ENCODE results near the gene C12orf76. TPM values are rescaled to one million over a fixed set of nuclear protein-coding genes. Genes with fewer than 3 reads are reported as not detected.

The C12orf76 gene
- total and polyA plus RNA-seq, 9 of the 15 experiments (the other 6 are each of a cell fraction or from before 2014, with no cell fraction given): 6.3 to 38.6 (median 12.3) TPM

DNA sequence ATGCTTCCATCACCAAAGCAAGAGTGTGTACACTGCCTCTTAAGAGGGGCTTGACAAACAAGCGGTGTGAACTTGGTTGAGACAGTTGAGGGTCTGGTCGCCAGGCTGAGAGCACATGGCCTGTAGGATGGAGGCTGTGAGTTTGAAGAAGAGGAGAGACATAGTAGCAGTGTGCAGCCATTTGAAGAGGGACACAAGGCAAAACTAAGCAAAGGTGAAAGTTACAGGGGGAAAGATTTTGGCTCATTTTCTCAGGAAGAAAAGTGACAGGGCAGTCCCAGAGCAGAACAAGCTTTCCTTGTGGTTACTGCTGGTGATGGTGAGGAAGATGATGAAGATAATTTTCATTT is 11.3 kb upstream of the C12orf76 start (continued):
- TF ChIP-seq, protein P1, sequence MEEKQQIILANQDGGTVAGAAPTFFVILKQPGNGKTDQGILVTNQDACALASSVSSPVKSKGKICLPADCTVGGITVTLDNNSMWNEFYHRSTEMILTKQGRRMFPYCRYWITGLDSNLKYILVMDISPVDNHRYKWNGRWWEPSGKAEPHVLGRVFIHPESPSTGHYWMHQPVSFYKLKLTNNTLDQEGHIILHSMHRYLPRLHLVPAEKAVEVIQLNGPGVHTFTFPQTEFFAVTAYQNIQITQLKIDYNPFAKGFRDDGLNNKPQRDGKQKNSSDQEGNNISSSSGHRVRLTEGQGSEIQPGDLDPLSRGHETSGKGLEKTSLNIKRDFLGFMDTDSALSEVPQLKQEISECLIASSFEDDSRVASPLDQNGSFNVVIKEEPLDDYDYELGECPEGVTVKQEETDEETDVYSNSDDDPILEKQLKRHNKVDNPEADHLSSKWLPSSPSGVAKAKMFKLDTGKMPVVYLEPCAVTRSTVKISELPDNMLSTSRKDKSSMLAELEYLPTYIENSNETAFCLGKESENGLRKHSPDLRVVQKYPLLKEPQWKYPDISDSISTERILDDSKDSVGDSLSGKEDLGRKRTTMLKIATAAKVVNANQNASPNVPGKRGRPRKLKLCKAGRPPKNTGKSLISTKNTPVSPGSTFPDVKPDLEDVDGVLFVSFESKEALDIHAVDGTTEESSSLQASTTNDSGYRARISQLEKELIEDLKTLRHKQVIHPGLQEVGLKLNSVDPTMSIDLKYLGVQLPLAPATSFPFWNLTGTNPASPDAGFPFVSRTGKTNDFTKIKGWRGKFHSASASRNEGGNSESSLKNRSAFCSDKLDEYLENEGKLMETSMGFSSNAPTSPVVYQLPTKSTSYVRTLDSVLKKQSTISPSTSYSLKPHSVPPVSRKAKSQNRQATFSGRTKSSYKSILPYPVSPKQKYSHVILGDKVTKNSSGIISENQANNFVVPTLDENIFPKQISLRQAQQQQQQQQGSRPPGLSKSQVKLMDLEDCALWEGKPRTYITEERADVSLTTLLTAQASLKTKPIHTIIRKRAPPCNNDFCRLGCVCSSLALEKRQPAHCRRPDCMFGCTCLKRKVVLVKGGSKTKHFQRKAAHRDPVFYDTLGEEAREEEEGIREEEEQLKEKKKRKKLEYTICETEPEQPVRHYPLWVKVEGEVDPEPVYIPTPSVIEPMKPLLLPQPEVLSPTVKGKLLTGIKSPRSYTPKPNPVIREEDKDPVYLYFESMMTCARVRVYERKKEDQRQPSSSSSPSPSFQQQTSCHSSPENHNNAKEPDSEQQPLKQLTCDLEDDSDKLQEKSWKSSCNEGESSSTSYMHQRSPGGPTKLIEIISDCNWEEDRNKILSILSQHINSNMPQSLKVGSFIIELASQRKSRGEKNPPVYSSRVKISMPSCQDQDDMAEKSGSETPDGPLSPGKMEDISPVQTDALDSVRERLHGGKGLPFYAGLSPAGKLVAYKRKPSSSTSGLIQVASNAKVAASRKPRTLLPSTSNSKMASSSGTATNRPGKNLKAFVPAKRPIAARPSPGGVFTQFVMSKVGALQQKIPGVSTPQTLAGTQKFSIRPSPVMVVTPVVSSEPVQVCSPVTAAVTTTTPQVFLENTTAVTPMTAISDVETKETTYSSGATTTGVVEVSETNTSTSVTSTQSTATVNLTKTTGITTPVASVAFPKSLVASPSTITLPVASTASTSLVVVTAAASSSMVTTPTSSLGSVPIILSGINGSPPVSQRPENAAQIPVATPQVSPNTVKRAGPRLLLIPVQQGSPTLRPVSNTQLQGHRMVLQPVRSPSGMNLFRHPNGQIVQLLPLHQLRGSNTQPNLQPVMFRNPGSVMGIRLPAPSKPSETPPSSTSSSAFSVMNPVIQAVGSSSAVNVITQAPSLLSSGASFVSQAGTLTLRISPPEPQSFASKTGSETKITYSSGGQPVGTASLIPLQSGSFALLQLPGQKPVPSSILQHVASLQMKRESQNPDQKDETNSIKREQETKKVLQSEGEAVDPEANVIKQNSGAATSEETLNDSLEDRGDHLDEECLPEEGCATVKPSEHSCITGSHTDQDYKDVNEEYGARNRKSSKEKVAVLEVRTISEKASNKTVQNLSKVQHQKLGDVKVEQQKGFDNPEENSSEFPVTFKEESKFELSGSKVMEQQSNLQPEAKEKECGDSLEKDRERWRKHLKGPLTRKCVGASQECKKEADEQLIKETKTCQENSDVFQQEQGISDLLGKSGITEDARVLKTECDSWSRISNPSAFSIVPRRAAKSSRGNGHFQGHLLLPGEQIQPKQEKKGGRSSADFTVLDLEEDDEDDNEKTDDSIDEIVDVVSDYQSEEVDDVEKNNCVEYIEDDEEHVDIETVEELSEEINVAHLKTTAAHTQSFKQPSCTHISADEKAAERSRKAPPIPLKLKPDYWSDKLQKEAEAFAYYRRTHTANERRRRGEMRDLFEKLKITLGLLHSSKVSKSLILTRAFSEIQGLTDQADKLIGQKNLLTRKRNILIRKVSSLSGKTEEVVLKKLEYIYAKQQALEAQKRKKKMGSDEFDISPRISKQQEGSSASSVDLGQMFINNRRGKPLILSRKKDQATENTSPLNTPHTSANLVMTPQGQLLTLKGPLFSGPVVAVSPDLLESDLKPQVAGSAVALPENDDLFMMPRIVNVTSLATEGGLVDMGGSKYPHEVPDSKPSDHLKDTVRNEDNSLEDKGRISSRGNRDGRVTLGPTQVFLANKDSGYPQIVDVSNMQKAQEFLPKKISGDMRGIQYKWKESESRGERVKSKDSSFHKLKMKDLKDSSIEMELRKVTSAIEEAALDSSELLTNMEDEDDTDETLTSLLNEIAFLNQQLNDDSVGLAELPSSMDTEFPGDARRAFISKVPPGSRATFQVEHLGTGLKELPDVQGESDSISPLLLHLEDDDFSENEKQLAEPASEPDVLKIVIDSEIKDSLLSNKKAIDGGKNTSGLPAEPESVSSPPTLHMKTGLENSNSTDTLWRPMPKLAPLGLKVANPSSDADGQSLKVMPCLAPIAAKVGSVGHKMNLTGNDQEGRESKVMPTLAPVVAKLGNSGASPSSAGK (IDR thresholded peaks at IDR 0.05): peak; percentile 83
- TF ChIP-seq L3MBTL2 (IDR thresholded peaks at IDR 0.05): peak; percentile 65
- TF ChIP-seq, protein P2, sequence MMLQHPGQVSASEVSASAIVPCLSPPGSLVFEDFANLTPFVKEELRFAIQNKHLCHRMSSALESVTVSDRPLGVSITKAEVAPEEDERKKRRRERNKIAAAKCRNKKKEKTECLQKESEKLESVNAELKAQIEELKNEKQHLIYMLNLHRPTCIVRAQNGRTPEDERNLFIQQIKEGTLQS (IDR thresholded peaks at IDR 0.05): no peak
- TF ChIP-seq, protein P2 (CRISPR knock-in tag; conservative IDR thresholded peaks at IDR 0.05): no peak
- no peak for TF ChIP-seq ZNF695 (CRISPR knock-in tag; IDR thresholded peaks at IDR 0.05)
- 0 out of 2 replicates have a peak, but pooled peaks have one; percentile 17 for TF ChIP-seq ZNF584 (CRISPR knock-in tag; IDR thresholded peaks at IDR 0.05; ENCODE audit: low read depth)
- TF ChIP-seq, protein P3, sequence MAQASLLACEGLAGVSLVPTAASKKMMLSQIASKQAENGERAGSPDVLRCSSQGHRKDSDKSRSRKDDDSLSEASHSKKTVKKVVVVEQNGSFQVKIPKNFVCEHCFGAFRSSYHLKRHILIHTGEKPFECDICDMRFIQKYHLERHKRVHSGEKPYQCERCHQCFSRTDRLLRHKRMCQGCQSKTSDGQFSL (CRISPR knock-in tag; IDR thresholded peaks at IDR 0.05): no peak
- TF ChIP-seq, protein P3 (tag; IDR thresholded peaks at IDR 0.05): peak in 1 of 2 experiments; percentile 64; a peak in 1 of 4 replicates
- no peak for TF ChIP-seq CHD2 (IDR thresholded peaks at IDR 0.05; ENCODE audit: low read depth, low read length)
- TF ChIP-seq, protein P4, sequence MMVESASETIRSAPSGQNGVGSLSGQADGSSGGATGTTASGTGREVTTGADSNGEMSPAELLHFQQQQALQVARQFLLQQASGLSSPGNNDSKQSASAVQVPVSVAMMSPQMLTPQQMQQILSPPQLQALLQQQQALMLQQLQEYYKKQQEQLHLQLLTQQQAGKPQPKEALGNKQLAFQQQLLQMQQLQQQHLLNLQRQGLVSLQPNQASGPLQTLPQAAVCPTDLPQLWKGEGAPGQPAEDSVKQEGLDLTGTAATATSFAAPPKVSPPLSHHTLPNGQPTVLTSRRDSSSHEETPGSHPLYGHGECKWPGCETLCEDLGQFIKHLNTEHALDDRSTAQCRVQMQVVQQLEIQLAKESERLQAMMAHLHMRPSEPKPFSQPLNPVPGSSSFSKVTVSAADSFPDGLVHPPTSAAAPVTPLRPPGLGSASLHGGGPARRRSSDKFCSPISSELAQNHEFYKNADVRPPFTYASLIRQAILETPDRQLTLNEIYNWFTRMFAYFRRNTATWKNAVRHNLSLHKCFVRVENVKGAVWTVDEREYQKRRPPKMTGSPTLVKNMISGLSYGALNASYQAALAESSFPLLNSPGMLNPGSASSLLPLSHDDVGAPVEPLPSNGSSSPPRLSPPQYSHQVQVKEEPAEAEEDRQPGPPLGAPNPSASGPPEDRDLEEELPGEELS (CRISPR knock-in tag; IDR thresholded peaks at IDR 0.05; ENCODE audit: borderline replicate concordance): 0 out of 2 replicates have a peak, but pooled peaks have one; percentile 45

Data from K562 (cell line).